Common myeloid progenitor, CD34-positive (primary cell): ENCODE measurements around the gene ARHGAP27.

Source experiments
- CTCF ChIA-PET: fragments of 350-600 bp; sonication (Branson Sonifier 250); formaldehyde crosslinking; loops from one replicate; lab custom pipeline; 2021; ENCODE audit warnings: antibody characterized with exemption; lab: Charles Lee
- POLR2A ChIA-PET: fragments of 350-600 bp; sonication (Branson Sonifier 250); formaldehyde crosslinking; loops from one replicate; lab custom pipeline; 2021; ENCODE audit warnings: antibody characterized with exemption; lab: Charles Lee
- DNase-seq, 3 donors: peaks; one replicate each; pipeline versions ENCODE4 v3.0.0 to v3.0.0-alpha.2; 2013
- H3K27ac ChIP-seq, 2 experiments: 1 replicate in 1 of 2; 2 replicates in 1 of 2; pipeline ENCODE4 v1.7.0; 2013; ENCODE audit warnings: inconsistent platforms in 2 of 2, low read length in 2 of 2, mild to moderate bottlenecking in 2 of 2, low read depth in 1 of 2, moderate library complexity in 1 of 2; ENCODE audit not compliant: severe bottlenecking in 2 of 2, insufficient read depth in 1 of 2, poor library complexity in 1 of 2
- H3K27me3 ChIP-seq, 5 experiments: replicated peaks in 2 of 5; 1 replicate in 3 of 5; 2 replicates in 2 of 5; pipeline versions ENCODE4 v1.6.1 to v1.7.0; 2013; ENCODE audit warnings: low read length in 4 of 5, mild to moderate bottlenecking in 2 of 5, moderate library complexity in 2 of 5, inconsistent platforms in 1 of 5; ENCODE audit not compliant: insufficient read depth in 5 of 5, control insufficient read depth in 4 of 5
- H3K36me3 ChIP-seq, 4 experiments: 1 replicate in 2 of 4; 2 replicates in 2 of 4; pipeline versions ENCODE4 v1.6.1 to v1.7.0; 2013; ENCODE audit warnings: low read length in 3 of 4, control low read depth in 1 of 4, mild to moderate bottlenecking in 1 of 4; ENCODE audit not compliant: control insufficient read depth in 4 of 4, insufficient read depth in 4 of 4
- H3K4me1 ChIP-seq, 4 experiments: 1 replicate in 3 of 4; 2 replicates in 1 of 4; pipeline versions ENCODE4 v1.6.1 to v1.7.1; 2013; ENCODE audit warnings: low read length in 3 of 4, mild to moderate bottlenecking in 3 of 4, control low read depth in 1 of 4, inconsistent platforms in 1 of 4, moderate library complexity in 1 of 4; ENCODE audit not compliant: control insufficient read depth in 4 of 4, insufficient read depth in 4 of 4; ENCODE audit errors: control extremely low read depth in 1 of 4
- H3K4me3 ChIP-seq, 7 experiments: 1 replicate in 4 of 7; 2 replicates in 3 of 7; pipeline versions ENCODE4 v1.5.1 to v1.7.0; 2013; ENCODE audit warnings: mild to moderate bottlenecking in 7 of 7, low read length in 6 of 7, moderate library complexity in 6 of 7, inconsistent platforms in 2 of 7, low read depth in 2 of 7, control low read depth in 1 of 7; ENCODE audit not compliant: insufficient read depth in 4 of 7, control insufficient read depth in 1 of 7; ENCODE audit errors: extremely low read depth in 1 of 7
- H3K9me3 ChIP-seq, 5 experiments: 1 replicate in 4 of 5; 2 replicates in 1 of 5; pipeline versions ENCODE4 v1.6.1 to v1.7.1; 2013; ENCODE audit warnings: low read length in 4 of 5, mild to moderate bottlenecking in 2 of 5, inconsistent platforms in 1 of 5, low read depth in 1 of 5, moderate library complexity in 1 of 5; ENCODE audit not compliant: control insufficient read depth in 4 of 5, insufficient read depth in 2 of 5; ENCODE audit errors: control extremely low read depth in 1 of 5
- WGBS: methylation state at CpG from one replicate; pipeline ENCODE4 v1.1.5; 2013; ENCODE audit not compliant: insufficient coverage; 5-methylcytosine and 5-hydroxymethylcytosine counted together

ARHGAP27 gene

GRCh38 chr17:45384047-45384788 lies 48.5 kb downstream of the ARHGAP27 start:
- Histone ChIP-seq H3K27ac (no peak overlapping the region), H3K36me3 (no peaks in the 10 kb centered on the region), H3K9me3 (no peaks in the 10 kb centered on the region), H3K4me1 (peaks cover 0 to 36% (median 20%) of the 10 kb centered on the region in 4 experiments), H3K4me3 (no peak overlapping the region), H3K27me3 (no peaks in the 10 kb centered on the region)
- POLR2A ChIA-PET: interaction anchor here (0.6 to 0.8 kb wide), 2 partner anchors 73 to 106 kb away, joined by 3 read pairs; no protein-coding TSS in a partner anchor
- CTCF ChIA-PET: interaction anchor here (0.6 to 11.6 kb wide), 27 partner anchors 9 to 235 kb away, joined by 3 to 169 read pairs (median 6); partner anchors contain the start of genes FMNL1 and MAP3K14
- DNase-seq: peak; percentile 31 to 78 (median 64)
- 41% methylated on average over 5 of the region's 7 CpGs for WGBS

- Histone ChIP-seq H3K9me3 (no peaks in the 10 kb centered on the region), H3K4me3 (no peak overlapping the region), H3K36me3 (no peaks in the 10 kb centered on the region), H3K4me1 (peaks cover 0 to 31% (median 20%) of the 10 kb centered on the region in 4 experiments), H3K27ac (no peak overlapping the region), H3K27me3 (no peaks in the 10 kb centered on the region)
- no CpG with 5 or more reads among the region's 1 CpG for WGBS
- CTCF ChIA-PET: interaction anchor here (0.8 to 11.6 kb wide), 10 partner anchors 10 to 134 kb away, joined by 3 to 169 read pairs (median 4); partner anchors contain the start of gene MAP3K14
- POLR2A ChIA-PET: no interaction called here
- peak in 1 of 3 donors; percentile 44 for DNase-seq
These were observed 49.7 kb downstream of the ARHGAP27 start for GRCh38 chr17:45383003-45383402.

GRCh38 chr17:45382226-45382625 lies 50.4 kb downstream of the ARHGAP27 start:
- H3K36me3 ChIP-seq: no peaks in the 10 kb centered on the region
- no peaks in the 10 kb centered on the region for H3K9me3 ChIP-seq
- DNase-seq: no peak
- no peak overlapping the region for H3K4me3 ChIP-seq
- peaks cover 0 to 31% (median 20%) of the 10 kb centered on the region in 4 experiments for H3K4me1 ChIP-seq
- ChIA-PET POLR2A (no interaction called here), CTCF (interaction anchor here (0.8 to 4.7 kb wide), 11 partner anchors 11 to 133 kb away, joined by 3 to 20 read pairs (median 4); partner anchors contain the start of gene MAP3K14)
- H3K27ac ChIP-seq: no peak overlapping the region
- H3K27me3 ChIP-seq: no peaks in the 10 kb centered on the region
- no CpG with 5 or more reads among the region's 3 CpGs for WGBS

DNA sequence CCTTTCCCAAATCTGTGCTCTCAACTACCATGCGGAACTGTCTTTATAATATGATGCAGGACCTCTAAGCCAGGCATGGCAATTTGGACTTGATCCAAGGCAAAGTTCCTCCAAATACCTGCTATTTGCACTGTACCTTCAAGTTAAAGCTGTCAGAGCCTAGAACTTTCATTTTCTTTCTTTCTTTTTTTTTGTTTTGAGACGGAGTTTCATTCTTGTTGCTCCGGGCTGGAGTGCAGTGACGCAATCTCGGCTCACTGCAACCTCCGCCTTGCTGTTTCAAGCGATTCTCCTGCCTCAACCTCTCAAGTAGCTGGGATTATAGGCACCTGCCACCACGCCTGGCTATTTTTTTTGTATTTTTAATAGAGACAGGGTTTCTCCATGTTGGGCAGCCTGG lies 51.7 kb downstream of the ARHGAP27 start:
- Histone ChIP-seq H3K9me3 (no peaks in the 10 kb centered on the region), H3K4me1 (peaks cover 0 to 30% (median 21%) of the 10 kb centered on the region in 4 experiments), H3K27ac (no peak overlapping the region), H3K36me3 (no peaks in the 10 kb centered on the region), H3K4me3 (no peak overlapping the region), H3K27me3 (no peaks in the 10 kb centered on the region)
- no peak for DNase-seq
- WGBS: 76% methylated on average over 6 of the region's 8 CpGs
- CTCF ChIA-PET: interaction anchor here (0.6 to 3.2 kb wide), 6 partner anchors 12 to 162 kb away, joined by 3 to 18 read pairs (median 3); no protein-coding TSS in a partner anchor
- POLR2A ChIA-PET: interaction anchor here (0.6 kb wide), 1 partner anchor 43 kb away, joined by 3 read pairs; no protein-coding TSS in a partner anchor

GRCh38 chr17:45380046-45380765 lies 52.5 kb downstream of the ARHGAP27 start:
- 87% methylated on average over 13 of the region's 13 CpGs for WGBS
- Histone ChIP-seq H3K4me1 (peaks cover 0 to 22% (median 18%) of the 10 kb centered on the region in 4 experiments), H3K4me3 (no peak overlapping the region), H3K9me3 (no peaks in the 10 kb centered on the region), H3K36me3 (no peaks in the 10 kb centered on the region), H3K27me3 (no peaks in the 10 kb centered on the region), H3K27ac (no peak overlapping the region)
- CTCF ChIA-PET: interaction anchor here (0.6 to 3.2 kb wide), 6 partner anchors 13 to 161 kb away, joined by 3 to 18 read pairs (median 3); no protein-coding TSS in a partner anchor
- DNase-seq: no peak
- POLR2A ChIA-PET: no interaction called here

DNA sequence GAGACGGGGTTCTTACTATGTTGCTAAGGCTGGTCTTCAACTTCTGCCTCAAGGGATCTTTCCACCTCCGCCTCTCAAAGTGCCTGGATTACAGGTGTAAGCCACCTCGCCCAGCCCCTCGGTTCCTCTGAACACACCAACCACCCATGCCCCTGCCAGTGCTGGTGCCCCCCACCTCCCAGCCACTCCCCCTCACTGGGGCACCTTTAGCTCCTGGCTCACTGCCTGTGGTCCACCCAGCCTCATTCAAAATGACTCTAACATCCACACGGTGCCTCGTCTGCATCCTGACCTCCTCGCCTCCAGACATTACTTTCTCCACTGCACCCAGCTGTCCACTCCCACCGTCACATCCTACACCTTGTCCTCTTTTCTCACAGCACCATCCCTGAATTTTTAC lies 55.3 kb downstream of the ARHGAP27 start:
- H3K36me3 ChIP-seq: no peaks in the 10 kb centered on the region
- ChIA-PET POLR2A (interaction anchor here (1.2 kb wide), 1 partner anchor 8 kb away, joined by 3 read pairs; no protein-coding TSS in a partner anchor), CTCF (interaction anchor here (0.9 to 1.5 kb wide), 7 partner anchors 11 to 106 kb away, joined by 3 to 11 read pairs (median 4); no protein-coding TSS in a partner anchor)
- no peak overlapping the region for H3K27ac ChIP-seq
- no peak for DNase-seq
- no peak overlapping the region for H3K4me3 ChIP-seq
- peaks cover 0 to 2% (median 0%) of the 10 kb centered on the region in 4 experiments for H3K4me1 ChIP-seq
- no peaks in the 10 kb centered on the region for H3K9me3 ChIP-seq
- over 99% methylated on average over 8 of the region's 8 CpGs for WGBS
- H3K27me3 ChIP-seq: no peaks in the 10 kb centered on the region
